Activated effector memory CD4-positive, alpha-beta T cell treated with Interleukin-2 at 50 U/mL for 16 hours (primary cell): ENCODE results near the gene CFAP61.

Experiments used
- DNase-seq: peaks from one replicate; pipeline ENCODE4 v3.0.0-alpha.2; 2020

CFAP61 gene

DNA sequence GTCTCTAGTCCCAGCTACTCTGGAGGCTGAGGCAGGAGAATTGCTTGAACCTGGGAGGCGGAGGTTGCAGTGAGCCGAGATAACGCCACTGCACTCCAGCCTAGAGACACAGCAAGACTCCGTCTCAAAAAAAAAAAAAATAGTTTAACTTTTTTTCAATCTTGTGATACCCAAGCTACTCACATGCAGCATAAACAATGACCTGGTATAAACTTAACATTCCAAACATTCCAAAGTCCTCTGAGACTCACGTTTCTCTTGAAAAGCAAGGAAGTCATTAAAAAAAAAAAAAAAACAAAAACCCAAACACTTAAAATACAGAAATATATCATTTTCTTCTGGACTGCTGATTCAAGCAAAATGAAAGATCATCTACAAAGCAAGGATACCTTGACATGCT lies 14.4 kb upstream of the CFAP61 start:
- no peak for DNase-seq

DNA sequence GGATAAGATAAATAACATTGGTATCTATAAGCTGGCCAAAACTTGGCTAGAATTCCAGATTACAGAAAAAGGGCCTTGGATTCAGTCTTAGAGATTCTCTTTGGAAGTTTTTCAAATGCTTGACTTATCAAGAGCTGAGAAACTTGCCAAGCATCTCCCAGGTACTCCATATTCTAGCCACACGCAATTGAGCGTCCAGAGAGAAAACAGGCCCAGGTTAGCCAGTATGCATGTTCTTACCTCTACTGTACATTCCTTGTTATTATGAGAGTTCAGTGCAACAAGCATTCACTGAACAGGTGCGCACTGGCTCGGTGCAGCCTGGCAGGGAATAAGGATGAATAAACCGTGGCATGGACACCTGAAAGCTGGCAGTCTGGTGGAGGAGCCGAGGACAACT lies 13.7 kb upstream of the CFAP61 start:
- DNase-seq: no peak

DNA sequence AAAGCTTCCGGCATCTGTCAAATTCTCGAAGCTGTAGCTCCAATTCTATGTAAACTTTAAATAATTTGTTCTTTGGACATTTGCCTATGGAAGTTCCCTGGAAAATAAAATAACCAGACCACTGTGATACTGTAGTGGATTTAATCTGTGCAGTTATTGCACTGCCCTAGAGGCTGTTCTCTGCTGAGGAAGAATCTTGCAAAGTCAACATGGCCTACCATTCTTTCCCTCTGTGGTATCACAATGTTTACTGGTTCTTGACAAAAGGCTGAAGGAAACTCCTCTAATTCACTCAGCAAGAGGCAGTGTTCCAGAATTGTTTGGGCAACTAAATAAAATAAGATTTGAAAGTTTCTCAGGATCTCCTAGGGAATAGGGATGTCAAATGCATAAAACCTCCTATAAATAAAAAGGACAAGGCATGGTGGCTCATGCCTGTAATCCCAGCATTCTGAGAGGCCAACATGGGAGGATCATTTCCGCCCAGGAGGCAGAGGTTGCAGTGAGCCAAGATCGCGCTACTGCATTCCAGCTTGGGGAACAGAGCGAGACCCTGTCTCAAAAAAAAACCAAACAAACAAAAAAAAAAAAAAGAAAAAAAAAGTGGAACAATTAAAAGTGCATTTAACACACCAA lies 12.5 kb upstream of the CFAP61 start:
- DNase-seq: no peak

DNA sequence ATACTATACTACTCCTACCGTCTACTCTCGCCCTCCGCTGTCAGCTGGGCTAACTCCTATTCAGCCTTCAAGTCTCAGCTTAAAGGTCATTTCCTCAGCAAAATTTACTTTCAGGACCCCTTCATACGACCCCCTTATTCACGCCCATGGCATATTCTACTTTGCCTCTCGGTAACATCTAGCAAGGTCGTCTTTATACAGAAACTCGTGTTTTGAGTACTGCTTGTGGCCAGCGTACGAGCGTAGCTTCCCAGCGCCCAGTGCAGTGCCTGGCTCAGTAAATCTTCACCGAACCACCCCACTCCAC lies 612 bp upstream of the CFAP61 start:
- DNase-seq: no peak

DNA sequence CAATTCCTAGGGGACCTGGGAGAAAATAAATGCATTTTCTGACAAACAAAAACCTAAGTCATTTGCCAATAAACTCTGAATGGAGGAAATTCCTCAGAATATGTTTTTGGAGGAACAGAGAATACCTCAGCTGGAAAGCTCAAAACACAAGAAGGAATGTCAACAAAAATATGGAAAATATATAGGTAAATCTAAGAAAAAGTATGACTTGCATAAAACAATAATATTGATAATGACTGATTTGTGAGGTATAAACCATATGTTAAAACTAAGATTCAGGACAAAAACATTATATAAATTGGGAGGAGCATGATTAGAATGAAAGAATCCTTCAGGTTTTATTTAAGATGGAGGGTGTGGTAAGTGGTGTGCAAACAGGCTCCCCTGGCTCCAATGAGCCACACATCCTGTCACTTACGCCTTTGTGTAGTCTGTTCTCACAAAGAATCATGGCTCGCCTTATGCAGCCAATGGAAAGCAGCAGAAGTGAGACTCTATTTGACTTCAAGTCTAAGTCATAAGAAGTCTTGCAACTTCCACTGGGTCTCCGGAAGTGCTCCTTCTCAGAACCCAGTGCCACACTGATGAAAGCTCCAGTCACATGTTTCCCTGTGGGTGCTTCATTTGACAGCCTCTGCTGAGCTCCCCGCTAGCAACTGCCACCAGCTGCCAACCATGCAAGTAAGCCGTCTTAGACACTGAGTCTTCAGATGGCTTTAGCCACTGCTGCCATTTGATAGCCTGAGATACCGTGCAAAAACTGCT lies 8.1 kb downstream of the CFAP61 start:
- DNase-seq: no peak

DNA sequence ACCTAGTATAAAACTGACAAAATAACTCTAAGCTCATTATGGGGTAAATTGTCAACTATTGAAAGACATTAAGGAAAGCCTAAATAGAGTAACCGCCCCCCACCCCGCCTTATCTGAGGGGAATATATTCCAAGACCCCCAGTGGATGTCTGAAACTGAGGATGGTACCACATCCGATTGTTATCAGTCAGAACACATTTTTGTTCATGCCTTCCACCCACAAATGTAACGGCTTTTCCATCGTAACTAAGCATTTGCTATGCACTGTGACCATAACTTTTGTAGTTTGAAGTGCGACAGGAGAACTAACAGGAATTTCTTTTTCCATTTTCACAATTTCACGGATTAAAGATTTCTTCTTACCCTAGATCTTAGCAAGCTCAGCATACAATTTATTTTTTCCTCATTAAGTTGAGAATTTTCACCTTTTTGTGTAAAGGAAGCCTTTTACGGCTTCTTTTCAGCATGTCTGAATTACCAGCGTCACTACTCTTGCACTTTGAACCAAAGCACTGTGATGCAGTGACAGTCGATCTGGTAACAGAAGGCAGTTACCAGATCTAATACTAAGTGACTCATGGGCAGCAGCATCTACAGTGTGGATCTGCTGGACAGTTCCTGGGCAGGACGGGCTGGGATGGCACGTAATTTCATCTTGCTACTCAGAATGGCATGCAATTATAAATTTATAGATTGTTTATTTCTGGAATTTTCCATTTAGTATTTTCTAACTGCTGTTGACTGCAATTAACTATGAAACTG lies 11.8 kb downstream of the CFAP61 start:
- no peak for DNase-seq

DNA sequence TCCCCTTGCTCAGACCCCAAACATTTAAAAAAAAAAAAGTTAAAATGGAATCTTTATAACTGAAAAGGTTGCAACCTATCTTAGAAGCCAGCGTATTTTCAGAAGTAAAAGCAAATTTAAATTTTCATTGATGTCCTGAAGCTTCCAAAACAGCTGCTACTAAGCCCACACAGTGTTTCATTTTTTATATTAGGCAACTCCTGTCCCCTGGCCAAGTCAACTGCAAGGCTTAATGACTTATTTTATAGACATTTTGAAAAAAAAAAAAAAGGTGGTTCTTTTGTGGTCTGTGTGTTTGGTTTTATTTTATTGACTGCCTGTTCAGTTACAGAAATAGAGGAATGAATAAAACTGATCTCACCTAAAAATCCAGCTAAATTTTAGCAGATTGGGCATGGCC lies 13.0 kb downstream of the CFAP61 start:
- DNase-seq: no peak

DNA sequence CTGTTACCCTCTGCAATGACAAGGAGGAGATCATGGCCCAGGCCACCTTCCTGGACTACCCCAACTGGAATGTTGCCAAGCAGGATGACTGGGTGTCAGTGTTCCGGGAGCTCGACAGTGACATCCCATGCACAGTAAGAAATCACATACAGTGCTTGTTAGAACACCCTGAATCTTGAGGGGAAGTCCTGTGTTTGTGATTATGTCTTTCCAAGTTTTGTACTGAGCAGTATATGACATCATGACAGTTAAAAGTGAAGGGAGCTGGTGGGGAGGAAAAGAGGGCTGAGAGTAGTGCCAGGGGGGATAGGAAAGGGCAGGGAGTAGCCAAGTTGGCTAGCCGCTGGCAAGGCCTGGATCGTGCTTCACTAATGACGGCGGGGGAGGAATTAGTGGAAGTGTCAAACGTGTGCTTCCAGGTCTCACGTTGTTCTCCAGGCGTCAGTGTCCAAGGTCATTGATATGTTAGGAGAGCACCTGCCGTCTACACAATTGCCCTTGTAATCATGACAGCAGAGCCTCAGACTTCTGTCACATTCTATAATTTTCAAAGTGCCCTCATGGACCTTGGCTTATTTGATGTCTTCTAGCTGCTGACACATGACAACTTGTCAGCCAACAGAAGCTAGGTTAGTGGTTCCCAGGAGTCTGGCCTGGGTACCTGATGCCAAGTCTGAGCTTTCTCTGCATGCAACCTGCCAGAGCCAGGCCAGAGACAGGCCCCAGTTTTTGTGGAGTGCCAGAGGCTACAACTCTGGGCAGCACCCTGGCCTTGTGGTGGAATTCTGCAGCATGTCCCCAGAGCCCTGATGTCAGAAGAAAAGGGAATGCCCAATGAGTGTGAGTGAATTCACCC lies 18.8 kb downstream of the CFAP61 start:
- no peak for DNase-seq

DNA sequence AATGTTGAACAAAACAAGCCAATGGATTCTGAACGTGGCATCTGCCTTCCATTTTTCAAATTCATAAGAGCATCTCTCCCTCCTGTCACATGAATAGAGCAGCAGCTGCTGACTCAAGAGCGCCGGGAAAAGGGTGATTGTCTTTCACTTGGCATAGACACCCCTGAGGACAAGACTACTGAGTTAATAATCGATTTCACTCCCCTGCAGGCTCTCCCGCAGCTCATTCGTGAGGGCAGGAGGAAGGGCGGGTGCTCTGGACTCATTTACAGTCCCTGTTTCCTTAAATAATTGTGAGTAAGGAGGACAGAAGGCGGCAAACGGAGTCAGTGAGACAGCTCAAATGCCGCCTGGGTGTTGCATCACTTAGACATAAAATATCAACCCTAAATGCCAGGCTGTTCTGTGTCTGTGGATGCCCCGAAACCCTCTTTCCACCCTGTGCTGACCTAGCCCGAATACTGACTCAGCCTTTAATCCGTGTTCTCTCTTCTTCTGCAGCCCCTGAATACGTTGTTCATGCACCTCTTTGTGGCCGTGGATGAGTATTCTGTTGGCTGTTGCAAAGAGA lies 21.6 kb downstream of the CFAP61 start:
- DNase-seq: no peak

DNA sequence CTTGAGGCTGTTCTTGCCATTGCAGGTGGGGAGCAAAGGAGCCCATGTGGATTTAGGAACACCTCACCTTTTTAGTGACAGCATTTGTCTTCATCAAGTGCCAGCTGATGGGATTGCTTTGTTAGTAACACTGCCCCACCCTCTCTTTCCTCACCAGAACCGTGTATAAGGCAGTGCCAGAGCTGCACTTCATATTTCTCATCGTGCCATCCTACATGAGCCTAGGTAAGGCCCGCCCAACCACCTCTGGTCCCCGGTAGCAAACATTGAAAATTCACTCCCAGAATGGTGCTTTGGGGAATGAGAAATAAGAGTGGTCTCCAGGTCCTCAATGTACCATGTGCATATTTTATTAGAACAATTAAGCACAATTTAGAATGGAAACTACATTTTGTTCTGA lies 22.7 kb downstream of the CFAP61 start:
- DNase-seq: no peak

DNA sequence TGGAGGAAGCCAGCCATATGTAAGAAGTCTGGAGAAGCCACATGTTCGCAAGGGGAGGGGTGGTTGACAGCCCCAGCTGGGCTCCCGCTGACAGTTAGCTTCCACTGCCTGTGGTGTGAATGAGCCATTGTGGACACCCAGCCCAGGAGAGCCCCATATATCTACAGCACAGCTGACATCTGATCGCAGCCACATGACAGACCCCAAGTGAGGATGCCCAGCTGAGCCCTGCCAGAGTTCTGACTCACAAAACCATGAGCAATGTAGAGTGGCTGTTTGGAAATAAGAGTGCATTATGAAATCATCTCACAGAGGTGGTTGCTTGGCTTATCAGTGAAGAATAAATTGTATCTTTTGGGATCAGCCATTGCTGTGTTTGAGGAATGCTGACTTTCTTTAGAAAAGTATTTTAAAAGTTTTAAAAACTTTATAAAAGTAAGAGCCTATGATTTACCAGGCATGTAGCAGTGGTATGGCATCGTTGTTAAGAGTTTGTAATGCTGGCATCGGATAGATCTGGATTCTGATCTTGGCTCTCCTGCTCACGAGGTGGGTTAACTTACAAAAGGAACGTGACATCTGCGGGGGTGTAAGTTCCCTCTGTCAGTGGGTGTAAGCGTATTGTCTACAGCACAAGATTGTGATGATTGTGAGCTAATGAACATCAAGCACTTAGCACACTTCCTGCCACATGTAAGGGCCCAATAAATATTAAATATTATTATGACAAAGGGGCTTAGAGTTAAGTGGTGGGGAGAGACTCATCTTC lies 24.1 kb downstream of the CFAP61 start:
- DNase-seq: no peak

DNA sequence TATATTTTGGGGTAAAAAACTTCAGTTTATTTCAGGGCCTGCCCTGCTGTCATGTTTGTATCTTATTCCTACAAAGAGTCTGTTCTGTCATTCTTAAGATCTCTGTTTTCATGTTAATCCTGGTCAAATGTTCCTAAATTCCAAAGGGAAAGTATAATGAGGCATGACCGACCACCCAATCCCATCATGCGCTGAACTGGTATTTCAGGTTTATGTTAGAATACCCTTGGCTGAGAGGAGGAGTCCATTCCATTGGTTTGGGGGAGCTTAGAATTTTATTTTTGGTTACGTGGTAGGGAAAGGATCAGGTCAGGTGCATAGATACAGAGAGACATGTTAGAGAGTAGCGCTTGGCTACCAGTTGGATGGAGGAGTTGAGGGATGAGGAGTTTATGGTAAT lies 25.7 kb downstream of the CFAP61 start:
- DNase-seq: no peak

DNA sequence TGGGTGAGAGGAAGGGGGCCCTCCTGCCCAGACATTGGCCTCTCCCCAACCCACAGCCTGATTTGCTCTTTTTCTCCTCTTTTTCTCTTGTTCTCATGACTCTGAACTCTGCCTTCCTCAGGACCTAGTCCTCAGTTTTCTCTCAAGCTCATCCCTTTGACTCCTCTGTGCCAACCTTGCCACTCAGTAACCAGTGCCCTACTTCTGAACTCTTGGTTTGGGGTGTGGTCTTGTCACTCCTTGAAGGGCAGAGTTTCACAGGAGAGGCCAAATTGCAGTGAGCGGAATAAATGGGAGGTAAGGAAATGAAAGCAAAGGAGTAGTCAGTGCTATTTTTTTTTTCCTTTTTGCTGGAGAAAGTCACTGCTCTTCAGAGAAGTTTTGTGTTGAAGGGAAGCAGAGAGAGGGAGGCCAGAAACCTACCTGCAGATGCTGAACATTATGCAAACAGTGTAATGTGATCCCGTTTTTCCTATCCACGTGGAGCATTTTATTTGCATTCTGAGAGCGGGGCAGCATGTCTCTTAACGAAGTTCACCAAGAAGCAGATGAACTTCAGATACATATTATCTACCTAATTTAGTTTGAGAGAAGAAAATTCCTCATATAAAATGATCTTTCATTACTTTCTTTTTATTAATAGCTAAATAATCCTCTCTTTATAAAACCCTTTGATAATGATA lies 26.9 kb downstream of the CFAP61 start:
- no peak for DNase-seq

DNA sequence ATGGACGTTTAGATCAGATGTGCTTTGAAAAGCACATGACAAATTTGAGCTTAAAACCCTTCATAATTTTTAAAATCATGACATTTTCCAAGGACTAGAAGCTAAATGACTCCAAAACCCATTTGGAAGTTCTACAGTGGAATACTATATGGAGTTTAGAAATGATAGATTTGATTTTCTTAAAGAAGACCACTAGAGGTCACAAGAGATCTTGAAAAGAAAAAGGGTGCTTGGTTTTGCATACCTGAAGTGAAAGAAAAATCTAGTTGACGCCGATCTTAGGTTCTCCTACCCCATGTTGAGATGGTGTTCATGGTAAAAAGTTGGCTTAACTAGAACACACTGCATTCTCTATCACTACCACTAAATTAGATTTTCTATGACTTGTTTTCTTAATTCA lies 31.5 kb downstream of the CFAP61 start:
- DNase-seq: no peak

DNA sequence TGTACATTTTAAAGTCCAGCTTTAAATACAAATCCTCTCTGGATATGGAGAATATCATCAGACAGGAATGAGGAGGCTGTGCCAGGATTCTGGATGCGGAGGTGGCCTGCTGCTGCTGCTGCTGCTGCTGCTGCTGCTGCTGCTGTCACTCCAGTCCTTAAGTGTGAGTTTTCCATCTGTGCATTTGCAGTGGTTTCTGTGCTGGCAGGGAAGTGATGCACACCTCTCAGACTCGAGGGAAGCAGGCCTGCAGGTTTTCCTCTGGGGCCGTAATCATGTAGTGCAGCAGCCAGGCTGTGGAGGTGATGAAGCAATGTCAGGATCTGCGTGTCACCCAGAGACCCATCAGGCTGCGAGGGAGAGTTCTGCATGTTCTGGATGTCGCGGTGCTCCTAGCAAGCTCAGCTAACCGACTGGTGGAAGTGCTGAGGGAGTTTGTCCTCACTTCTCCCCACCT lies 32.0 kb downstream of the CFAP61 start:
- DNase-seq: no peak

DNA sequence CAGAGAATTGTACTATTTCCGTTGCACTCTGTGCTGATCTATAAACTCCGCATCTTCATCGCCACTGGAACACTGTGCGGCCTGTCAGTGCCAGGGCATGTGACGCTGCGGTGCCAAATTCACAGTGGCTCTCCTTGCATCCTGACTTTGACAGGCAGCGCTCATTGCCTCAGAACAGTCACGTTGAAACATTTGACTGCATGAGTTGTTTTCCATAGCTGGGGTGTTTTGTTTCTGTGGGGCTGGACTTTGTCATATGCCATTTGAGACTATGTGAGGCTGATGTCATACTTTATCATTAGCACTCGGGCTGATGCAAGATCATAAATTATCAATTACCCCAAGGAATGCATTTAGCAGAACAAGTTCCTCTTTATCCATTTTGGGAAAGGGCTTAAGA lies 32.7 kb downstream of the CFAP61 start:
- DNase-seq: no peak

DNA sequence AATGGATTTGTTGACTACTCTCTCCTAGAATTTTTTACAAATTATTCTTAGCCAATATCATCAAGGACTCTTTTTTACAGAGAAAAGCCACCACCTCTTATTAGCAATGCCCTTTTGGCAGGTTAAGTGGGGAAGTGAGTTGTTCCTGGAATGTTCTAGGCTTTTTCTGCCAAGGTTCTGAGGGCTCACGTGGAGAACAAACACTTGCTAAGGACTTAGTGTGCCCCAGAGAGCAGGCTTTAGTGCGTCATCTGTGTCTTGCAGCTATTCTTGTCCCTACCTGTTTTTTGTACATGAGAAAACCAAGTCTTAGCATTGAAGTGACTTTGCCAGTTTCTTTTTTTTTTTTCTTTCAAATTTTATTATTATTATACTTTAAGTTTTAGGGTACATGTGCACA lies 33.5 kb downstream of the CFAP61 start:
- DNase-seq: no peak

DNA sequence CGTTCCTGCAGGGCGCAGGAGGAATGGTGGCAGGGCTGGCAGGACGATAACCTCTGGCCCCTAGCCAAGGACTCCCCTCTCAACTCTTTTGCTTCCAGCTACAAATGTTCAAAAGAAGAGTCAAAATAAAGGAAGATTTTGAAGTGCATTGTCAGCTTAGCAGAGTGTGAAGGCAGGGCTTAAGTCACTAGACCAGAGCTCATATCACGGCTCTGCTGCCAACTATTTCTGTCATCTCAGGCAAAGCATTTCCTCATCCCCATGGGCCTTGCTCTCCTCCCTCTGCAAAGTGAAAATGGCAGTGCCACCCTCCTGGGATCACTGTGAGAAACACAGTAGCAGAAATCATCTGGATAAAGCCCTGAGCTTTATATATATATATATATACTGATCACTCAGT lies 36.7 kb downstream of the CFAP61 start:
- no peak for DNase-seq

DNA sequence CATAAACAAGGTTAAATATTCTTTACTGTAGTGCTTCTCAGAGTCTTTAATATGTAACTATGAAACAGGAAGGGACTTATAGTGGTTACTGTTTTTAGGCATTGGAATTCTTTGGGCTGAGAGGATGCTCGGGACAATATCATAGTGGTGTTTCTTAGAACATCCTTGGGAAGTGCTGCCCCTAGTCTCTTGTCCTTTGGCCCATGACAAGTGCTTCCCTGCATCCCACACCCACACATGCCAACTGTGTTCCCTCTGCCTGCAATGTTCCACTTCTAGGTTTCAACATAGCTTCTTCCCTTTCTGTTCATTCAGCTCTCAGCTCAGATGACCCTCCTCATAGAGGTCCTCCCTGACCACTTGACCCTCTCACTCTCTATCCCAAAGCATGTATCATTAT lies 37.6 kb downstream of the CFAP61 start:
- no peak for DNase-seq

DNA sequence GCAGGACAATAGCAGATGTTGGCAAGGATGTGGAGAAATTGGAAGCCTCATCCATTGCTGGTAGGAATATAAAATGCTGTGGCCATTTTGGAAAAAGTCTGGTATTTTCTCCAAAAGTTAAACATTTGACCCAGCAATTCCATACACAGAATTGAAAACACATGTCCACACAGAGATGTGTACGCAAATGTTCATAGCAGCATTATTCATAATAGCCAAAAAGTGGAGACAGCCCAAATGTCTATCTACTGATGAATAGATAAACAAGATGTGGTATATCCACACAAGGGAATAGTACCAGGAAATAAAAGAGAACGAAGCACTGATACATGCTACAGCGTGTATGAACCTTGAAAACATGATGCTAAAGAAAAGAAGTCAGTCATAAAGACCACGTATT lies 40.5 kb downstream of the CFAP61 start:
- no peak for DNase-seq

DNA sequence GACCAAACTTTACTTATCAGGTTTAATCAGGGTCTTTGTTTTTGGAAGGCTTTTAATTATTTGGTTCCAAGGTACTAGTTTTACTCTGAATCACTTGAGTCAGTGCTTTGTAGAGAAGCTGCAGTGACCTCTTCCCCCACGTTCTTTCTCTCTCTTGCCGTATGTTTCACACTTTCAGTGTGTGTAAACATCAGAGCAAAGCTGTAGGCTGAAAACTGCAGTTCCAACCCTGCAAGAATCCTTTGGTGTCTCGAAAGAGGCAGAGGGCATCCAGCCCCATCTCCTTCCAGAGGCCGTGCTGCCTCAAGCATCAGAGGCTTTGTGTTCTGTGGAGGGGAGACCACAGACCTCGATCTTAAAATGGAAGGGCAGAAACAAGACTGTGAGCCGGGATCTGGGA lies 42.1 kb downstream of the CFAP61 start:
- DNase-seq: no peak
